ENCODE data around the gene RGS10. TPM values are rescaled to one million over a fixed set of nuclear protein-coding genes. Genes with fewer than 3 reads are reported as not detected.

The RGS10 gene
- total and polyA plus RNA-seq, 2 experiments from 2014 or later, result 16.8 to 26.8 TPM

GRCh38 chr10:119536508-119537025 lies 6.0 kb downstream of the RGS10 start:
- Histone ChIP-seq H2AFZ (no peak overlapping the region), H3K36me3 (ENCODE audit: insufficient read depth) (no peaks in the 10 kb centered on the region), H3K27ac (ENCODE audit: low read depth) (no peak overlapping the region), H3K79me2 (replicated peaks; ENCODE audit: insufficient read depth) (no peaks in the 10 kb centered on the region), H3K4me1 (ENCODE audit: insufficient read depth) (peaks cover 5% of the 10 kb centered on the region; the same call in 1 of the 2 replicates), H3K27me3 (ENCODE audit: insufficient read depth) (peaks cover 21% of the 10 kb centered on the region), H3K4me3 (no peak overlapping the region), H3F3A (replicated peaks; ENCODE audit: low read depth) (no peaks in the 10 kb centered on the region), H3K9me2 (ENCODE audit: insufficient read depth) (no peaks in the 10 kb centered on the region), H4K20me1 (replicated peaks; ENCODE audit: insufficient read depth) (no peaks in the 10 kb centered on the region; the same call in 1 of the 2 replicates), H3K4me2 (no peak overlapping the region)
- no peak for TF ChIP-seq EZH2phosphoT487 (IDR thresholded peaks at IDR 0.05; ENCODE audit: unreplicated experiment)
- no peak for TF ChIP-seq CREB1 (CRISPR knock-in tag; IDR thresholded peaks at IDR 0.05; ENCODE audit: low read depth)
- TF ChIP-seq ZNF331 (CRISPR knock-in tag; IDR thresholded peaks at IDR 0.05; ENCODE audit: low read depth), result no peak
- no peak for TF ChIP-seq JUNB (IDR thresholded peaks at IDR 0.05; ENCODE audit: unreplicated experiment)
- no peak for TF ChIP-seq ZNF462 (CRISPR knock-in tag; IDR thresholded peaks at IDR 0.05)
- no peak for TF ChIP-seq EZH2 (IDR thresholded peaks at IDR 0.05; ENCODE audit: low read depth, unreplicated experiment)
- TF ChIP-seq REST (IDR thresholded peaks at IDR 0.05; ENCODE audit: unreplicated experiment), result no peak
- no peak for TF ChIP-seq CTCF (conservative IDR thresholded peaks at IDR 0.05; ENCODE audit: low read depth in 2 of 2)
- no peak for TF ChIP-seq STAT1 (IDR thresholded peaks at IDR 0.05; ENCODE audit: unreplicated experiment)
- no peak for TF ChIP-seq POLR2AphosphoS5 (IDR thresholded peaks at IDR 0.05; ENCODE audit: low read depth)
- no peak for TF ChIP-seq ETS1 (IDR thresholded peaks at IDR 0.05)
- TF ChIP-seq NANOG (IDR thresholded peaks at IDR 0.05; ENCODE audit: borderline replicate concordance), result no peak
- TF ChIP-seq ZNF114 (CRISPR knock-in tag; IDR thresholded peaks at IDR 0.05), result no peak
- DNase-seq (ENCODE audit: low spot score) (no peak), ATAC-seq (no peak)
- peaks cover 20% of the 10 kb centered on the region for H3K4me1 Mint-ChIP-seq
- peaks cover 26% of the 10 kb centered on the region for H3K27me3 Mint-ChIP-seq (ENCODE audit: insufficient read depth, low read depth, poor library complexity)
- no peak overlapping the region for H3K27ac Mint-ChIP-seq
- H3K4me3 Mint-ChIP-seq, result no peak overlapping the region
- no peaks in the 10 kb centered on the region; the same call in 2 of the 3 replicates for H3K36me3 Mint-ChIP-seq (ENCODE audit: low read depth)
- no peaks in the 10 kb centered on the region for H3K9me3 Mint-ChIP-seq
